DMS114 treated with DMSO at 0.1 percent for 48 hours (cell line): ENCODE measurements around the gene ALDH1B1.

Source experiments
- DNase-seq: peaks from one replicate; lab custom pipeline; 2025; ENCODE audit not compliant: unreplicated experiment; lab: John Stamatoyannopoulos, UW

The ALDH1B1 gene

GRCh38 chr9:38392235-38393127 is at the start of gene ALDH1B1:
ALDH1B1 (plus strand) TSS chr9:38392702; CDS start chr9:38395749, 3,047 bp downstream.
- DNase-seq: peak; percentile 66

- DNase-seq: no peak
These were observed 49.5 kb upstream of the ALDH1B1 start for GRCh38 chr9:38343037-38343436.

GRCh38 chr9:38343552-38343951 is 49.0 kb upstream of the ALDH1B1 start:
- no peak for DNase-seq

- no peak for DNase-seq
These were observed 47.8 kb upstream of the ALDH1B1 start for GRCh38 chr9:38344566-38345324.

GRCh38 chr9:38345851-38346755 is 46.4 kb upstream of the ALDH1B1 start:
- no peak for DNase-seq

GRCh38 chr9:38346811-38347210 is 45.7 kb upstream of the ALDH1B1 start:
- DNase-seq: no peak

- no peak for DNase-seq
These were observed 45.2 kb upstream of the ALDH1B1 start for GRCh38 chr9:38347271-38347671.

GRCh38 chr9:38347946-38348345 is 44.6 kb upstream of the ALDH1B1 start:
- DNase-seq: no peak

GRCh38 chr9:38350529-38350928 is 42.0 kb upstream of the ALDH1B1 start:
- DNase-seq: no peak

- DNase-seq: no peak
These were observed 39.8 kb upstream of the ALDH1B1 start for GRCh38 chr9:38352530-38353328.

GRCh38 chr9:38355115-38355514 is 37.4 kb upstream of the ALDH1B1 start:
- DNase-seq: no peak

GRCh38 chr9:38355517-38356120 is 36.9 kb upstream of the ALDH1B1 start:
- no peak for DNase-seq

GRCh38 chr9:38356851-38357250 is 35.7 kb upstream of the ALDH1B1 start:
- no peak for DNase-seq

- no peak for DNase-seq
These were observed 35.0 kb upstream of the ALDH1B1 start for GRCh38 chr9:38357350-38358114.

- no peak for DNase-seq
These were observed 33.9 kb upstream of the ALDH1B1 start for GRCh38 chr9:38358390-38359296.

- DNase-seq: no peak
These were observed 33.2 kb upstream of the ALDH1B1 start for GRCh38 chr9:38359297-38359653.

- DNase-seq: no peak
These were observed 32.7 kb upstream of the ALDH1B1 start for GRCh38 chr9:38359689-38360385.
